Measurements from ENCODE around the gene PRICKLE3.

Gene PRICKLE3, protein sequence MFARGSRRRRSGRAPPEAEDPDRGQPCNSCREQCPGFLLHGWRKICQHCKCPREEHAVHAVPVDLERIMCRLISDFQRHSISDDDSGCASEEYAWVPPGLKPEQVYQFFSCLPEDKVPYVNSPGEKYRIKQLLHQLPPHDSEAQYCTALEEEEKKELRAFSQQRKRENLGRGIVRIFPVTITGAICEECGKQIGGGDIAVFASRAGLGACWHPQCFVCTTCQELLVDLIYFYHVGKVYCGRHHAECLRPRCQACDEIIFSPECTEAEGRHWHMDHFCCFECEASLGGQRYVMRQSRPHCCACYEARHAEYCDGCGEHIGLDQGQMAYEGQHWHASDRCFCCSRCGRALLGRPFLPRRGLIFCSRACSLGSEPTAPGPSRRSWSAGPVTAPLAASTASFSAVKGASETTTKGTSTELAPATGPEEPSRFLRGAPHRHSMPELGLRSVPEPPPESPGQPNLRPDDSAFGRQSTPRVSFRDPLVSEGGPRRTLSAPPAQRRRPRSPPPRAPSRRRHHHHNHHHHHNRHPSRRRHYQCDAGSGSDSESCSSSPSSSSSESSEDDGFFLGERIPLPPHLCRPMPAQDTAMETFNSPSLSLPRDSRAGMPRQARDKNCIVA

GRCh38 chrX:49186125-49187027 lies at the start of gene PRICKLE3:
Gene PRICKLE3, minus strand, starts transcription at chrX:49186373. Its CDS starts 76 bp downstream, at chrX:49186297.
- DNase-seq (ENCODE audit: low read depth): no peak
- H3K4me3 ChIP-seq (ENCODE audit: low read depth, low read length): peak within 1 kb of the TSS; percentile 86
- TF ChIP-seq, protein P1, sequence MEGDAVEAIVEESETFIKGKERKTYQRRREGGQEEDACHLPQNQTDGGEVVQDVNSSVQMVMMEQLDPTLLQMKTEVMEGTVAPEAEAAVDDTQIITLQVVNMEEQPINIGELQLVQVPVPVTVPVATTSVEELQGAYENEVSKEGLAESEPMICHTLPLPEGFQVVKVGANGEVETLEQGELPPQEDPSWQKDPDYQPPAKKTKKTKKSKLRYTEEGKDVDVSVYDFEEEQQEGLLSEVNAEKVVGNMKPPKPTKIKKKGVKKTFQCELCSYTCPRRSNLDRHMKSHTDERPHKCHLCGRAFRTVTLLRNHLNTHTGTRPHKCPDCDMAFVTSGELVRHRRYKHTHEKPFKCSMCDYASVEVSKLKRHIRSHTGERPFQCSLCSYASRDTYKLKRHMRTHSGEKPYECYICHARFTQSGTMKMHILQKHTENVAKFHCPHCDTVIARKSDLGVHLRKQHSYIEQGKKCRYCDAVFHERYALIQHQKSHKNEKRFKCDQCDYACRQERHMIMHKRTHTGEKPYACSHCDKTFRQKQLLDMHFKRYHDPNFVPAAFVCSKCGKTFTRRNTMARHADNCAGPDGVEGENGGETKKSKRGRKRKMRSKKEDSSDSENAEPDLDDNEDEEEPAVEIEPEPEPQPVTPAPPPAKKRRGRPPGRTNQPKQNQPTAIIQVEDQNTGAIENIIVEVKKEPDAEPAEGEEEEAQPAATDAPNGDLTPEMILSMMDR (IDR thresholded peaks at IDR 0.05; ENCODE audit: low read depth, low read length, missing control alignments): peak; percentile 45

DNA sequence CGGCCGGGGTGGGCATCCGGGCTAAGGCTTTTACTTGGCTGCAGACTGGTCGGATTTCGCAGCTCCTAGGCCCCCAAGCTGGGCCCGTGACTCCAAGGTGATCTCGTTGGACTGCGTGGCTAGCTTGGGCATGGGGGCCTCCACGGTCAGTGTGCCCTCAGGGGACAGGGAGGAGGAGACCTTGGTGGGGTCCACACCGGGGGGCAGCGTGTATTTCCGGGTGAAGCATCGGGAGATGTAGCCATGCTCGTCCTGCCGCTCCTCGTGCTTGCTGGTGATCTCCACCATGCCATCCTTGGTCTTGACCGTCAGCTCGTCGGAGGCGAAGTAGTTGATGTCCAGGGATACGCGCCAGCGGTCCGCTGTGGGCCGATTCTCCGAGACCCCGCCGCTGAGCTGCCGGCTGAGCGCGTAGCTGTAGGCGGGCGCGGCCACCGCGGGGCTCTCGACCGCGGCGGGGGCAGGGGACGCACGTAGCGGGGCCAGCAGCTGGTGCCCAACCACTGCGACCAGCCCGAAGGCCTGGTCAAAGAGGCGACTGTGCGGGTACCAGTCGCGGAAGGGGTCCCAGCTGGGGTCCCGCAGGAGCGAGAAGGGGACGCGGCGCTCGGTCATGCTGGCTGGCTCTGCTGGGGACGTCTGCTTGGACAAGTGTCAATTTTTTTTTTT lies 47.8 kb upstream of the PRICKLE3 start:
- no peak for DNase-seq (ENCODE audit: low read depth)
- no peak overlapping the region for H3K4me3 ChIP-seq (ENCODE audit: low read depth, low read length)
- TF ChIP-seq, protein P1 (IDR thresholded peaks at IDR 0.05; ENCODE audit: low read depth, low read length, missing control alignments): no peak

DNA sequence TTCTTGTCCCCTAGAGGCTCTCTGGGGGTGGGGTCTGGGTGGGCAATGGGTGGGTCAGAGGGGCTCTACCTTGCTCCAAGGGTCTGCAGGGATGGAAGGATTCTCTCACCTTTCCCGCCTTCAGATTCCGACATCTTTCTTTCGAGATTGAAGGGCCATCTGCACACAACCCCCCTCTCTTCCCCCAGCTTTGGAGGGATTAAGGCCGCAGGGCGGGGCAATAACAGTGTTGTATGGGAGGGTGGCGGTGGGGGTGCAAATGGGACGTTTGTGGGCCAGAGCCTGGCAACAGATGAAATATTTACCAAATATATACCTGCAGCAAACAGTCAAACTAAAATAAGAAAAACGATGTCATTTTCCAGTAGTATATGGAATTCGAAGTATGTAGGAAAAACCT lies 47.0 kb upstream of the PRICKLE3 start, which contains the start of gene CACNA1F:
TSS of gene CACNA1F (minus strand) at position 165 of the 400 bp plus-strand sequence. CDS start at position 134, 31 bp downstream.
- no peak within 1 kb of the TSS for H3K4me3 ChIP-seq (ENCODE audit: low read depth, low read length)
- TF ChIP-seq, protein P1 (IDR thresholded peaks at IDR 0.05; ENCODE audit: low read depth, low read length, missing control alignments): no peak
- no peak for DNase-seq (ENCODE audit: low read depth)

- TF ChIP-seq, protein P1 (IDR thresholded peaks at IDR 0.05; ENCODE audit: low read depth, low read length, missing control alignments): no peak
- DNase-seq (ENCODE audit: low read depth): no peak
- H3K4me3 ChIP-seq (ENCODE audit: low read depth, low read length): no peak overlapping the region
These were observed 46.4 kb upstream of the PRICKLE3 start for GRCh38 chrX:49232525-49232924.

DNA sequence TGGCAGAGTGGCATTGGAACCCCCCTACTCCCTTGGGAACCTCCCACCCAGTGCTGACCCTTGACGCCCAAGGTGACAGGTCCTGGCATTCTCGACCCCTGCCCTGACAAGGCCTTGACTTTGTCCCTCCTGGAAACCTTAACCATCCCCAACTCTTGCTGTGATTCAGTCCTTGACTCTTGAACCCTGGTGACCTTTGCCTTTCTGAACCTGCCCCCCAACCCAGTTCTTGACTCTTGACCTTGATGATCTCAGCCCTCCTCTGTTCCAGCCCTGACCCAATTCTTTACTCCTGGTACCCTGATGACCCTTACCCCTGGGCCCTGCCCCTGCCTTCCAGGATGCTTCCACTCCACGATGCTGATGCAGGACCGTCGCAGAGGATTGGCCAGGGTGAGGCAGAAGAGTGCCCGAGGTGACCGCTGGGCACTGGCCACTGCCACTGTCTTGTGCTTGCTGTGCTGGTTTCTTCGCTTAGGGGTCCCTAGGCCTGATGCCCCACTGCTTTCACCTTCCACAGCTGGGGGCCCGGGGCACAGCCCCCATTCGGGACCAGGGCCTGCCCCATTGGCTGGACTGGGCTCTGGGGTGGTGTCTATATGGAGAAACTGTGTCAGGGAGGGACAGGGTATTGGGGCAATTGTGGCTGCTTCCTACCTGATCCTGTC lies 45.3 kb upstream of the PRICKLE3 start:
- DNase-seq (ENCODE audit: low read depth): no peak
- TF ChIP-seq, protein P1 (IDR thresholded peaks at IDR 0.05; ENCODE audit: low read depth, low read length, missing control alignments): no peak
- H3K4me3 ChIP-seq (ENCODE audit: low read depth, low read length): peak overlapping the region; percentile 19
